GM12891 (cell line): ENCODE results near the gene NMNAT1.
"Not testable (repeated sequence)": the region's sequence is repeated elsewhere in the genome, so short reads cannot be mapped to it uniquely, and the experiment has no call there.

ENCODE experiments used
- DNase-seq: peaks from one replicate; pipeline ENCODE4 v3.0.0; 2011; ENCODE audit warnings: low spot score; ENCODE audit not compliant: insufficient read length
- FAIRE-seq: peaks from 2 replicates; lab custom pipeline; 2011; peaks lifted over from hg19 to GRCh38; lab: Jason Lieb, UNC
- PAX5 ChIP-seq: IDR thresholded peaks from 2 replicates; pipeline ENCODE4 v1.6.1; 2011; ENCODE audit warnings: low read length, moderate library complexity, mild to moderate bottlenecking; ENCODE audit not compliant: insufficient read depth, severe bottlenecking
- POLR2A ChIP-seq: IDR thresholded peaks from 2 replicates; pipeline ENCODE4 v1.6.1; 2011; ENCODE audit warnings: low read depth, low read length, control low read depth
- POLR2AphosphoS5 ChIP-seq: IDR thresholded peaks from 2 replicates; pipeline ENCODE4 v1.6.1; 2011; ENCODE audit warnings: low read depth, low read length, control low read depth
- POU2F2 ChIP-seq: IDR thresholded peaks from 2 replicates; pipeline ENCODE4 v1.6.1; 2011; ENCODE audit warnings: low read depth, mild to moderate bottlenecking, control low read depth, low read length, moderate library complexity
- SPI1 ChIP-seq: IDR thresholded peaks from 2 replicates; pipeline ENCODE4 v1.6.1; 2011; ENCODE audit warnings: low read depth, low read length, control low read depth
- TAF1 ChIP-seq: IDR thresholded peaks from 2 replicates; pipeline ENCODE4 v1.6.1; 2011; ENCODE audit warnings: low read depth, low read length, control low read depth

The NMNAT1 gene

DNA sequence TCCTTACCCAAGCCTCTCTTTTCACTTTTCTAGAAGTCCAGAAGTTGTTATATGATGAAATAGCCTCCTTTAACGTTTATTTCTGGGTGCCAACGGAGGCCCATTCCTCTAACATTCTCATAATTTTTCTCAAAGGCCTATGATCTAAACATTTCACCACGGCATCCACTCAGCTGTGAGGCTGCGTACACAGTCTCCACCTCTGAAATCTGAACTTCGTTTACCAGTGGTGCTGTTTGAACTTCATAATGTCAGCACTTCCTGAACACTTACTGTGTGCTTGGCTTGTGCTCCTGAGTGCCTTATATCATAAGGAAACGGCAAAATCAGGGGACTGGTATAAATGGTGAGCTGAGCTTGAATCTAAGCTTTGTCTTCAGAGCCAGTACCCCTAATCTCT lies 41.7 kb downstream of the NMNAT1 start:
- TF ChIP-seq PAX5 (no peak), POLR2AphosphoS5 (no peak), POLR2A (no peak), POU2F2 (no peak), TAF1 (no peak), SPI1 (no peak)
- FAIRE-seq: no peak
- no peak for DNase-seq

DNA sequence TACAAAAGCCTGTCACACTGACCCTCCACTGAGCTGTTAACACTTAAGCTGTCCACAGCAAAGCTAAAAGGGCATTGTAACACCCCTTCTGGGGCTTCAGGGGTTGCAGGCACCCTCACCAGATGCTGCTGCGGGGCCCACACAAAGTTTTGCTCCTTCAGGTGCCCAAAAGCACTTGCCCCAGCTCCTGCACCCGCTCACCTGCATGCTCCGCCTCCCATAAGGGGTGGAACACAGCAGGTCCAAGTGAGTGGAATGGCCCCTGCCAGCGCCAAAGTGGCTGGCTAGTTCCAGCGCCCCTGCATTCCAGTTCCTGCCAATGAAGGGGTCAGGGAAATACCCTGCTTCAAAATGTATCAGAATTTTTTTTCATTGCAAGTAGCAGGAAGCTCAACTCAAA lies 46.5 kb downstream of the NMNAT1 start:
- no peak for FAIRE-seq
- TF ChIP-seq POU2F2: no peak
- no peak for TF ChIP-seq POLR2A
- no peak for TF ChIP-seq SPI1
- TF ChIP-seq POLR2AphosphoS5: no peak
- TF ChIP-seq TAF1: no peak
- no peak for TF ChIP-seq PAX5
- no peak for DNase-seq

DNA sequence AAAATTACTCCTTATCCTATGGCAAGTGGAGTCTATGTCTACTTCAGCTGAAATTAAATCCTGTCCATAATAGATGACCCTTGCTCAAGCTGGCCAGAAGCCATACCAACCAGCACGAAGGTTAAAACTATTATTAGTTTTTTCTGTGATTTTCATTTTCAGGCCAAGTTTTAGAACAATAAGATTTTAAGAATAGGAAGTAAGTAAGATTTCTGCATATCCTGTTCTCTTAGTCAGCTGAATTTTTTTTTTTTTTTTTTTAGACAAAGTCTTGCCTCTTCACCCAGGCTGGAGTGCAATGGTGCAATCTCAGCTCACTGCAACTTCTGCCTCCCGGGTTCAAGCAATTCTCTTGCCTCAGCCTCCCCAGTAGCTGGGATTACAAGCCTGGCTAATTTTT lies 47.7 kb downstream of the NMNAT1 start:
- DNase-seq (no peak), FAIRE-seq (no peak)
- TF ChIP-seq TAF1: no peak
- no peak for TF ChIP-seq POLR2AphosphoS5
- no peak for TF ChIP-seq PAX5
- no peak for TF ChIP-seq POU2F2
- TF ChIP-seq POLR2A: no peak
- no peak for TF ChIP-seq SPI1

DNA sequence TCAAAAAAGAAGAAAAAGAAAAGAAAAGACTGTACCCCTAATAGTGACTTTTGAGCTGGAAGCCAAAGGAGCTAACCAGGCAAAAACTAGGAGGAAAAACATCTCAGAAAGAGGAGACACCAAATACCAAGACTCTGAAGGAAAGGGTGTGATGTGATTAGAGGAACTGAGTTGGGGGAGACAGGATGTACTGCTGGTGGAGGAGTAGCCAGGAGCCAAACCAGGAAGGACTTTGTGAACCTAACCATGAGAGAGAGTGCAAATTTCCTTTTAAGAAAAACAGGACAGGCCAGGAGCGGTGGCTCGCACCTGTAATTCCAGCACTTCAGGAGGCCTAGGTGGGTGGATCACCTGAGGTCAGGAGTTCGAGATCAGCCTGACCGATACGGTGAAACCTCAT lies 49.6 kb downstream of the NMNAT1 start:
- TF ChIP-seq SPI1 (no peak), POLR2AphosphoS5 (no peak), POLR2A (no peak), POU2F2 (no peak), PAX5 (no peak), TAF1 (no peak)
- no peak for FAIRE-seq
- no peak for DNase-seq

DNA sequence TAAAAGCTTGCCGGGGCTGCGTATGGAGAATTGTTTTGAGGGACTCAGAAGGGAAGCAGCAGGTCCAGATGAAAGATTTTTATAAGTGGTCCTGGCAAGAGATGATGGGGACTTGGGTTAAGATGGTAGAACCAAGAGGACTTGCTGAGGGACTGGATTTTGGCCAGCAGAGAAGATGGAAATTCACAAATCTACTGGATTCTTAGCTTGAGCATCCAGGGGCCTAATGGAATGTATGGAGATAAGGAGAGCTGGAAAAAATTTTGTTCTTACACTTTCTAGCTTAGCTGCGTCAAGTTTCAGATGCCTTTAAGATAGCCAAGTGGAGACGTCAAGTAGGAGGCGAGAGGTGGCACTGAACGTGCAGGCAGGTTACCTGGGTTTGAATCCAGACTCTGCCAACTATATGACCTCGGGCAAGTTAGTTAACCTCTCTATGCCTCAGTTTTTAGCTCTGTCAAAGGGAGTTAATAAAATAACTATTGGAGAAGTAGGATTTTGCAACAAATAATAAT lies 50.3 kb downstream of the NMNAT1 start:
- DNase-seq: no peak
- FAIRE-seq: no peak
- no peak for TF ChIP-seq POLR2A
- TF ChIP-seq PAX5: no peak
- TF ChIP-seq TAF1: no peak
- TF ChIP-seq POU2F2: no peak
- TF ChIP-seq SPI1: no peak
- TF ChIP-seq POLR2AphosphoS5: no peak

DNA sequence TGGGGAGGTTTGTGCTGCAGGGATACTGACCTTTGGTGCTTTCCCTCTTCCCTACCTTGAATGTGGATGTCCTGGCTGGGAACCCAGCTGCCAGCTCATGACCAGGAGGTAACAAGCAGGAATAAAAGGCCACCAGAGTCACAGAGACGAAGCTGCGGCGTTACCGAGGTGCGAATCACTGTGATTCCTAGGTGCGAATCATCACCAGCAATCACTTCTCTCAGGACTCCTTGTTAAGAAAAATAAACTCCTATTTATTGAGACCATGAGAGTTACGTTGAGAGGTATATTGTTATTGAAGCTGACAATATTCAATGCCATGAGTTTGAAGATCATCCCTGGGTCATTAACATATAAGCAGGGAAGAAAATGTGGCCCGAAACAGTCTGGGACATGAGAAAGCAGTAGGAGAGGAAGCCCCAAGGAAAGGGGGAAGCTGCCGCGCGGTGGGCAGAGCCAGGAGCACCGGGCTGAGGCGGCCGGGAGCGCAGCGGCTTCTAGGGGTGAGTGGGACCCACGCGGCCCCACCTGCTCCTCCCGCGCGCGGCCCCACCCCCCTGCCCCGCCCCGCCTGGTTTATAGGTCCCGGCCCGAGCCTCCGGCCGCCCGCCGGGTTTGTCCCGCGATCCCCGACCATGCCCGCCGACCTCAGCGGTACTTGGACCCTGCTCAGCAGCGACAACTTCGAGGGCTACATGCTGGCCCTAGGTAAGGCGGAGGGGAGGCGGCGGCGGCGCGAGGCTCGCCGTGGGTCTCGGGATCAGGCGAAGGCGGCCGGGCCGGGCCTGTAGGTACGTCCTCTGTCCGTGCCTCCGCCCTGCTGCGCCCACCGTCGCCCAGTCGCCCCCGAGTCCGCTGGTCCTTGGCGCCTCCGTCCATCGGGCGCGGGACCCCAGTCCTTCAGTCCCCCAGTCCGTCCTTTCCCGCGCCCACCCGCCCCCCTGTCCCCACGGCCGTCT lies 53.6 kb downstream of the NMNAT1 start, which contains the start of gene RBP7:
TSS of gene RBP7 (plus strand) at position 605 of the 959 bp plus-strand sequence. CDS start at position 636, 31 bp downstream.
- no peak for TF ChIP-seq SPI1
- TF ChIP-seq PAX5: no peak
- TF ChIP-seq POU2F2: no peak
- no peak for TF ChIP-seq TAF1
- TF ChIP-seq POLR2AphosphoS5: no peak
- TF ChIP-seq POLR2A: no peak
- DNase-seq: peak; percentile 48
- no peak for FAIRE-seq

DNA sequence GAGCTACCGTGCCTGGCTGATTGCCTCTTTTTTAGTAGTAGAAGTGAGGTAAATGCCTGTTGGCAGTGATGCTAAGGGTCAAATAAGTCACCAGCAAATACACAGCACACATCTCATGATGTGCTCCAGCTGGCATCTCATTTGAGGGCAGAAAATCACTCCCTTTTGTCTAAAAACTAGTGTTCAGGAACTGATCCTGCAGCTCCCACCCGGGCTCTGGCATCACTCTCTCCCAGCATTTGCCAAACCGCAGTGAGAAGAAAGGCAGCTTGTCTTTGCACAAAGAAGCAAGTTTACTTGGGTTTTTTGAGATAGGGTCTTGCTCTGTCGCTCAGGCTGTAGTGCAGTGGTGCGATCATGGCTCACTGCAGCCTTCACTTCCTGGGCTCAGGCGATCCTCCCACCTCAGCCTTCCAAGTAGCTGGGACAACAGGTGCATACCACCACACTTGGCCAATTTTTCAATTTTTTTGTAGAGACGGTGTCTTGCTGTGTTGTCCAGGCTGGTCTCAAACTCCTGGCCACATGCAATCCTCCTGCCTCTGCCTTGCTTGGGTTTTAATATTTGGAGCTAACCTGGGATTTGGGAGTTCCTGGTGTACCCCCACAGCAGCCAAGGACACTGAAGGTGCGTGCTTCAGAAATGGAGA lies 57.9 kb downstream of the NMNAT1 start:
- FAIRE-seq (no peak), DNase-seq (no peak)
- TF ChIP-seq PAX5 (no peak), POU2F2 (no peak), SPI1 (no peak), TAF1 (no peak), POLR2A (no peak), POLR2AphosphoS5 (no peak)

DNA sequence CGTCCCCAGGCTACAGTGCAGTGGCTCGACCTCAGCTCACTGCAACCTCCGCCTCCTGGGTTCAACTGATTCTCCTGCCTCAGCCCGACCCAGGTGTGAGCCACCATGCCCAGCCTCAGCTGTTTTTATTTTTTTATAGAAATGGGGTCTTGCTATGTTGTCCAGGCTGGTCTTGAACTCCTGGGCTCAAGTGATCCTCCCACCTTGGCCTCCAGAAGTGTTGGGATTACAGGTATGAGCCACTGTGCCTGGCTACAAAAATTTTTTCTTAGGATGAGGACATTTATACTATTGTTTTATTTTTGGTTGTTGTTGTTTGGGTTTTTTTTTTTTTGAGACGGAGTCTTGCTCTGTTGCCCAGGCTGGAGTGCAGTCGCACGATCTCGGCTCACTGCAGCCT lies 62.0 kb downstream of the NMNAT1 start:
- not testable (repeated sequence) for DNase-seq

DNA sequence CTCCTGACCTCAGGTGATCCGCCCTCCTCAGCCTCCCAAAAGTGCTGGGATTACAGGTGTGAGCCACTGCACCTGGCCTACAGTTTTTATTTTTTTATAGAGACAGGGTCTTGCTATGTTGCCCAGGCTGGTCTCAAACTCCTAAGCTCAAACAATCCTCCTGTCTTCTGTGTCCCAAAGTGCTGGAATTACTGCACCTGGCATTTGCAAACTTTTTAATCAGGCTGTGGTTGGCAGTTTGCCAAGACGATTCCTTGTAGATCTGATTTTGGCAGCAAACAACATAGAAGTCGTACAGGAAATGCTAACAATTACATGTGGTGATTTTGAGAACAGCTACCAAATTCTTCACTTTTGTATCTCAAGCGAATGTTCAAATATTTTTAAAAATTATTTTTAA lies 63.9 kb downstream of the NMNAT1 start:
- TF ChIP-seq POLR2A: no peak
- TF ChIP-seq POU2F2: no peak
- no peak for TF ChIP-seq PAX5
- TF ChIP-seq POLR2AphosphoS5: no peak
- no peak for TF ChIP-seq TAF1
- TF ChIP-seq SPI1: no peak
- no peak for FAIRE-seq
- no peak for DNase-seq

More for the DNA sequence above, 62.0 kb downstream of the NMNAT1 start:
- not testable (repeated sequence) for FAIRE-seq
